ENCODE results near the gene HMGN4. TPM values are rescaled to one million over a fixed set of nuclear protein-coding genes. Genes with fewer than 3 reads are reported as not detected.

HMGN4 gene
- total and polyA plus RNA-seq, 9 of the 15 experiments (the other 6 are each of a cell fraction or from before 2014, with no cell fraction given): 35.4 to 134 (median 94.1) TPM

DNA sequence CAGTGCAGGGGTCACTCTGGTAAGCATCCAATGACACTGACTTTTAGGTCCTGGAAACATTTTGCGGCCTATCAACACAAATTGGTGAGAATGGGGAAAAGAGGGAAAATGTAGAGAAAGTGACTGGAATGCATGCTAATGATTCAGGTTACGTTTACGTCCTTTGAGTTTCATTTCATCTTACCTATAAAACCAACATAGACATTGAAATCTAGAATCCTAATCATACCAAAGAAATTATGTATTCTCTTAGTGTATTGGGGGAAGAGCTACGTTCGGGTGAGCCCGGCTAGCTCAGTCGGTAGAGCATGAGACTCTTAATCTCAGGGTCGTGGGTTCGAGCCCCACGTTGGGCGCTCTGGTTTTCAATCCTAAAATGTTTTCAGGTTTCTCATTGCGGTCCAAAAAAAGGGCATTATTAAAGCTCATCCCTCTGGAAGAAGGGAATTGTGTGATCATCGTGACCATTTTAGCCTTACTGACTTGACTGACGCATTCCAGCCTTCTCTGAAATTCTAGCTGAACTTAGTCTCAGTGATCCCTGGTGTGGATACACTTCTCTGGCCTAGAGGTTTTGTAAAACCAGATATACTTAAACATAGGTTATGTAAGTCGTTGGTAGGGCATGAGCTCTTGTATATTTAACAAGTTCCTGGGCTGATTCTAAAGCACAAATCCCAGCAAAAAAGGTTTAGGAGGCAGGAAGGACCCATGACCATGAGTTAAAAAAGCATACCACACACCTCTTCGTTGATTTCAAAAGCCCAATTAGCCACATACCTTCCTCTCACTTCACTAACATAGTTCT, 18.3 kb downstream of the HMGN4 start (continued):
- TF ChIP-seq GATAD2A (IDR thresholded peaks at IDR 0.05) (0 out of 2 replicates have a peak, but pooled peaks have one; percentile 79), ETV6 (IDR thresholded peaks at IDR 0.05; ENCODE audit: borderline replicate concordance in 1 of 2, low read depth in 2 of 2, low read length in 1 of 2) (0 out of 4 replicates have a peak, but pooled peaks of 1 of the 2 experiments have one; percentile 59), ETV6 (CRISPR knock-in tag; IDR thresholded peaks at IDR 0.05; ENCODE audit: borderline replicate concordance) (peak; percentile 80; the same call in 1 of the 2 replicates), CC2D1A (IDR thresholded peaks at IDR 0.05) (0 out of 2 replicates have a peak, but pooled peaks have one; percentile 47), ATF7 (IDR thresholded peaks at IDR 0.05) (peak; percentile 78), XRCC5 (IDR thresholded peaks at IDR 0.05; ENCODE audit: low read depth, low read length) (peak; percentile 24; the same call in 1 of the 2 replicates), KLF13 (tag; IDR thresholded peaks at IDR 0.05; ENCODE audit: borderline replicate concordance, low read depth) (no peak), FOXJ3 (CRISPR knock-in tag; IDR thresholded peaks at IDR 0.05) (no peak), PHB (CRISPR knock-in tag; IDR thresholded peaks at IDR 0.05) (no peak), HOXB6 (CRISPR knock-in tag; IDR thresholded peaks at IDR 0.05; ENCODE audit: borderline replicate concordance) (no peak), SMC3 (conservative IDR thresholded peaks at IDR 0.05; ENCODE audit: insufficient read depth, low read depth, low read length) (no peak), SRSF7 (optimal IDR thresholded peaks at IDR 0.05; ENCODE audit: low read depth, low read length) (no peak), PTBP1 (IDR thresholded peaks at IDR 0.05; ENCODE audit: low read depth, low read length) (no peak), MAFG (tag; conservative IDR thresholded peaks at IDR 0.05) (no peak), BDP1 (IDR thresholded peaks at IDR 0.05; ENCODE audit: insufficient read depth, insufficient read length) (peak; percentile 42), PTRF (tag; IDR thresholded peaks at IDR 0.05) (no peak), BACH1 (tag; IDR thresholded peaks at IDR 0.05) (no peak)
- TF ChIP-seq, protein P1, sequence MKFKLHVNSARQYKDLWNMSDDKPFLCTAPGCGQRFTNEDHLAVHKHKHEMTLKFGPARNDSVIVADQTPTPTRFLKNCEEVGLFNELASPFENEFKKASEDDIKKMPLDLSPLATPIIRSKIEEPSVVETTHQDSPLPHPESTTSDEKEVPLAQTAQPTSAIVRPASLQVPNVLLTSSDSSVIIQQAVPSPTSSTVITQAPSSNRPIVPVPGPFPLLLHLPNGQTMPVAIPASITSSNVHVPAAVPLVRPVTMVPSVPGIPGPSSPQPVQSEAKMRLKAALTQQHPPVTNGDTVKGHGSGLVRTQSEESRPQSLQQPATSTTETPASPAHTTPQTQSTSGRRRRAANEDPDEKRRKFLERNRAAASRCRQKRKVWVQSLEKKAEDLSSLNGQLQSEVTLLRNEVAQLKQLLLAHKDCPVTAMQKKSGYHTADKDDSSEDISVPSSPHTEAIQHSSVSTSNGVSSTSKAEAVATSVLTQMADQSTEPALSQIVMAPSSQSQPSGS (CRISPR knock-in tag; IDR thresholded peaks at IDR 0.05): no peak
- TF ChIP-seq, protein P2, sequence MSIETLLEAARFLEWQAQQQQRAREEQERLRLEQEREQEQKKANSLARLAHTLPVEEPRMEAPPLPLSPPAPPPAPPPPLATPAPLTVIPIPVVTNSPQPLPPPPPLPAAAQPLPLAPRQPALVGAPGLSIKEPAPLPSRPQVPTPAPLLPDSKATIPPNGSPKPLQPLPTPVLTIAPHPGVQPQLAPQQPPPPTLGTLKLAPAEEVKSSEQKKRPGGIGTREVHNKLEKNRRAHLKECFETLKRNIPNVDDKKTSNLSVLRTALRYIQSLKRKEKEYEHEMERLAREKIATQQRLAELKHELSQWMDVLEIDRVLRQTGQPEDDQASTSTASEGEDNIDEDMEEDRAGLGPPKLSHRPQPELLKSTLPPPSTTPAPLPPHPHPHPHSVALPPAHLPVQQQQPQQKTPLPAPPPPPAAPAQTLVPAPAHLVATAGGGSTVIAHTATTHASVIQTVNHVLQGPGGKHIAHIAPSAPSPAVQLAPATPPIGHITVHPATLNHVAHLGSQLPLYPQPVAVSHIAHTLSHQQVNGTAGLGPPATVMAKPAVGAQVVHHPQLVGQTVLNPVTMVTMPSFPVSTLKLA (conservative IDR thresholded peaks at IDR 0.05): peak in 1 of 2 experiments; percentile 30; a peak in 1 of 4 replicates
- TF ChIP-seq, protein P3, sequence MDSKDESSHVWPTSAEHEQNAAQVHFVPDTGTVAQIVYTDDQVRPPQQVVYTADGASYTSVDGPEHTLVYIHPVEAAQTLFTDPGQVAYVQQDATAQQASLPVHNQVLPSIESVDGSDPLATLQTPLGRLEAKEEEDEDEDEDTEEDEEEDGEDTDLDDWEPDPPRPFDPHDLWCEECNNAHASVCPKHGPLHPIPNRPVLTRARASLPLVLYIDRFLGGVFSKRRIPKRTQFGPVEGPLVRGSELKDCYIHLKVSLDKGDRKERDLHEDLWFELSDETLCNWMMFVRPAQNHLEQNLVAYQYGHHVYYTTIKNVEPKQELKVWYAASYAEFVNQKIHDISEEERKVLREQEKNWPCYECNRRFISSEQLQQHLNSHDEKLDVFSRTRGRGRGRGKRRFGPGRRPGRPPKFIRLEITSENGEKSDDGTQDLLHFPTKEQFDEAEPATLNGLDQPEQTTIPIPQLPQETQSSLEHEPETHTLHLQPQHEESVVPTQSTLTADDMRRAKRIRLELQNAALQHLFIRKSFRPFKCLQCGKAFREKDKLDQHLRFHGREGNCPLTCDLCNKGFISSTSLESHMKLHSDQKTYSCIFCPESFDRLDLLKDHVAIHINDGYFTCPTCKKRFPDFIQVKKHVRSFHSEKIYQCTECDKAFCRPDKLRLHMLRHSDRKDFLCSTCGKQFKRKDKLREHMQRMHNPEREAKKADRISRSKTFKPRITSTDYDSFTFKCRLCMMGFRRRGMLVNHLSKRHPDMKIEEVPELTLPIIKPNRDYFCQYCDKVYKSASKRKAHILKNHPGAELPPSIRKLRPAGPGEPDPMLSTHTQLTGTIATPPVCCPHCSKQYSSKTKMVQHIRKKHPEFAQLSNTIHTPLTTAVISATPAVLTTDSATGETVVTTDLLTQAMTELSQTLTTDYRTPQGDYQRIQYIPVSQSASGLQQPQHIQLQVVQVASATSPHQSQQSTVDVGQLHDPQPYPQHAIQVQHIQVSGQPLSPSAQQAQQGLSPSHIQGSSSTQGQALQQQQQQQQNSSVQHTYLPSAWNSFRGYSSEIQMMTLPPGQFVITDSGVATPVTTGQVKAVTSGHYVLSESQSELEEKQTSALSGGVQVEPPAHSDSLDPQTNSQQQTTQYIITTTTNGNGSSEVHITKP (IDR thresholded peaks at IDR 0.05; ENCODE audit: partially characterized antibody): no peak

Measured in K562 (cell line).